ENCODE measurements around the gene EHD2. TPM values are rescaled to one million over a fixed set of nuclear protein-coding genes. Genes with fewer than 3 reads are reported as not detected.

The EHD2 gene
- total RNA-seq, 2 donors from 2014 or later, result 1.6 to 2.9 TPM

GRCh38 chr19:47750752-47751151 is 37.5 kb downstream of the EHD2 start:
- DNase-seq, result no peak
- H3K4me1 Mint-ChIP-seq (ENCODE audit: low read depth), result peaks cover 34% of the 10 kb centered on the region
- H3K9me3 Mint-ChIP-seq, result no peaks in the 10 kb centered on the region
- H3K27me3 Mint-ChIP-seq (ENCODE audit: low read depth), result no peaks in the 10 kb centered on the region
- peaks cover 6 to 33% of the 10 kb centered on the region in 2 donors for H3K36me3 Mint-ChIP-seq (ENCODE audit: insufficient read depth in 2 of 2)
- H3K27ac Mint-ChIP-seq, result no peak overlapping the region
- no peak for ATAC-seq (replicated peaks in 1 of 2)
- H3K4me3 Mint-ChIP-seq, result no peak overlapping the region

DNA sequence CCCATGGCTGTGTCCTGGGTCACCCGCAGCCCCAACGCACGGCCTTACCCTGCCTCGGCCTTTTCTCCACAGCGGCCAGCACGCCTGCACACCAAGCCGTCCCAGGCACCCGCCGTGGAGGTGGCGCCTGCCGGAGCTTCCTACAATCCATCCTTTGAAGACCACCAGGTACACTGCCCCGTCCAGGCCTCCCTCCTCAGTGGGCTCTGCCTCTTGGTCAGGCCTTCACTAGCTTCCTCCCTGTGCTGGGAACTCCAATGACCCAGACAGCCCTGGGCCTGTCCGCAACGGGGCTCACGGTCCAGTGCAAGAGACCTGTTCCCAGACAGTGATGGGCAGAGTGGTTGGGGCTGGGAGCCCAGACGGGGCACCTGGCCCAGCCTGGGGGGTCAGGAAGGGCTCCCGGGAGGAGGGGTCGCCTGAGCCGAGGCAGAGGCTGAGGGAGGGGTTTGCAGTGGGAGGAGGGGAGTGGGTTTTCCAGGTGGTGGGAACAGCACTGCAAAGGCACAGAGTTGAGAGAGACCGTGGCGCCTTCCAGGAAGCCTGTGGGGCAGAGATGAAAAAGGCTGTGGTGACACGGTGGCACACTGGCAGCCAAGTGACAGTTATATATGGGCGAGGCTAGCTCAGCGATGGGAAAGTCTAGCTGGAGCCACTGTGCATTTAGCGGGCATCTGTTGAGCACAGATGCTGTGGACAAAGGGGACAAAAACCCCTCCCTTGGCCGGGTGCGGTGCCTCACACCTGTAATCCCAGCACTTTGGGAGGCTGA is 39.4 kb downstream of the EHD2 start:
- no peaks in the 10 kb centered on the region for H3K27me3 Mint-ChIP-seq (ENCODE audit: low read depth)
- DNase-seq, result no peak
- H3K4me3 Mint-ChIP-seq, result no peak overlapping the region
- no peak overlapping the region for H3K27ac Mint-ChIP-seq
- peaks cover 22% of the 10 kb centered on the region for H3K4me1 Mint-ChIP-seq (ENCODE audit: low read depth)
- H3K9me3 Mint-ChIP-seq, result no peaks in the 10 kb centered on the region
- ATAC-seq (replicated peaks in 1 of 2), result no peak
- H3K36me3 Mint-ChIP-seq (ENCODE audit: insufficient read depth in 2 of 2), result peaks cover 6 to 37% of the 10 kb centered on the region in 2 donors

- Mint-ChIP-seq H3K36me3 (ENCODE audit: insufficient read depth in 2 of 2) (peaks cover 3 to 38% of the 10 kb centered on the region in 2 donors), H3K27me3 (ENCODE audit: low read depth) (no peaks in the 10 kb centered on the region), H3K4me3 (no peak overlapping the region), H3K9me3 (no peaks in the 10 kb centered on the region), H3K4me1 (ENCODE audit: low read depth) (peaks cover 6% of the 10 kb centered on the region), H3K27ac (no peak overlapping the region)
- peak in 1 of 2 donors; percentile 3 for ATAC-seq (replicated peaks in 1 of 2)
- DNase-seq, result no peak
These were observed 41.2 kb downstream of the EHD2 start for GRCh38 chr19:47754206-47755064.

DNA sequence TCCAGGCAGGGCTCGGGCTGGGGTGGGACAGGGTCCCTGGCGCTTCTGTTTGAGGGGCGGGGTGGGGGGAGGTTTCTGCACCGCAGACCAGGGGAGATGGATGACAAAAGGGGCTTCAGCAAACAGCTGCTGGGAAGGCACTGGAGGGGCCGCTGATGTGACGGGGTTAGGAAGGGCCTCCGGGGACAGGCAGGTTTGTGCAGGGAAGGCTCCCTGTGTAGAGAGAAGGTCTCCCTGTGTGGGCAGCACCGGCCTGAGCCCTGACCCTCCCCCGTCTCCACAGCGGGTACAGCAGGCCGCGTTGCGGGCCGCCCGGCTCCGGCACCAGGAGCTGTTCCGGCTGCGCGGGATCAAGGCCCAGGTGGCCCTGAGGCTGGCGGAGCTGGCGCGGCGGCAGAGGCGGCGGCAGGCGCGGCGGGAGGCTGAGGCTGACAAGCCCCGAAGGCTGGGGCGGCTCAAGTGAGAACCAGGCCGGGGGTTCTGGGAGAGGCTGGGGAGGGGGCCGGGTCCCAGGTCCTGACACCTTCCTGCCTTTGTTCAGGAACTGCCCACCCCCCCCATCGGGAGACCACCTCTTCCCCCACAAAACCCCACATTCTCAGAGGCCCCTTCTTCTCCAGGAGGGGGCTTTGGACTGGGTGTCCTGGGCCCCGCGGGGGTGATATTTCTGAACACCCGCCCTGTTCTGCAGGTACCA is 42.0 kb downstream of the EHD2 start:
- ATAC-seq (replicated peaks in 1 of 2) (peak in 1 of 2 donors; percentile 10), DNase-seq (no peak)
- H3K27me3 Mint-ChIP-seq (ENCODE audit: low read depth), result no peaks in the 10 kb centered on the region
- H3K4me3 Mint-ChIP-seq, result no peak overlapping the region
- H3K4me1 Mint-ChIP-seq (ENCODE audit: low read depth), result peaks cover 6% of the 10 kb centered on the region
- H3K36me3 Mint-ChIP-seq (ENCODE audit: insufficient read depth in 2 of 2), result peaks cover 3 to 36% of the 10 kb centered on the region in 2 donors
- H3K27ac Mint-ChIP-seq, result no peak overlapping the region
- no peaks in the 10 kb centered on the region for H3K9me3 Mint-ChIP-seq

- peaks cover 3 to 34% of the 10 kb centered on the region in 2 donors for H3K36me3 Mint-ChIP-seq (ENCODE audit: insufficient read depth in 2 of 2)
- H3K27ac Mint-ChIP-seq, result no peak overlapping the region
- peaks cover 6% of the 10 kb centered on the region for H3K4me1 Mint-ChIP-seq (ENCODE audit: low read depth)
- H3K27me3 Mint-ChIP-seq (ENCODE audit: low read depth), result no peaks in the 10 kb centered on the region
- H3K9me3 Mint-ChIP-seq, result no peaks in the 10 kb centered on the region
- ATAC-seq (replicated peaks in 1 of 2), result peak in 1 of 2 donors; percentile 7
- no peak overlapping the region for H3K4me3 Mint-ChIP-seq
- DNase-seq, result no peak
These were observed 42.8 kb downstream of the EHD2 start for GRCh38 chr19:47755762-47756626.

DNA sequence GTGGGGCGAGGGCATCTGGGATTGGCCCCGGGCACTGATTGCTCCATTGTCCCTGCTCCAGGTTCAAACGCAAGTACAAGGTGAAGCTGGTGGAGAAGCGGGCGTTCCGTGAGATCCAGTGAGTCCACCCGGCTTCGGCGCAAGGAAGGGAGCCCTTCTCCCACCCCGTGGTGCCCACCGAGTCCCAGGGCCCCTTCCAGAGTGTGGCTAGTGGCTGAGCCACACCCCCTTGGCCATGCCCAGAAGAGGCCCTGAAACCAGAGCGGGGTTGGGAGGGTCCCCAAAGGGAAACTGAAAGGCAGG is 43.4 kb downstream of the EHD2 start:
- Mint-ChIP-seq H3K36me3 (ENCODE audit: insufficient read depth in 2 of 2) (peaks cover 3 to 34% of the 10 kb centered on the region in 2 donors), H3K27ac (no peak overlapping the region), H3K4me3 (no peak overlapping the region), H3K4me1 (ENCODE audit: low read depth) (peaks cover 6% of the 10 kb centered on the region), H3K27me3 (ENCODE audit: low read depth) (no peaks in the 10 kb centered on the region), H3K9me3 (no peaks in the 10 kb centered on the region)
- DNase-seq (no peak), ATAC-seq (replicated peaks in 1 of 2) (no peak)

- ATAC-seq (replicated peaks in 1 of 2) (peak in 1 of 2 donors; percentile 6), DNase-seq (no peak)
- no peak overlapping the region for H3K4me3 Mint-ChIP-seq
- H3K27me3 Mint-ChIP-seq (ENCODE audit: low read depth), result no peaks in the 10 kb centered on the region
- H3K4me1 Mint-ChIP-seq (ENCODE audit: low read depth), result peaks cover 6% of the 10 kb centered on the region
- H3K9me3 Mint-ChIP-seq, result no peaks in the 10 kb centered on the region
- peaks cover 3 to 32% of the 10 kb centered on the region in 2 donors for H3K36me3 Mint-ChIP-seq (ENCODE audit: insufficient read depth in 2 of 2)
- H3K27ac Mint-ChIP-seq, result no peak overlapping the region
These were observed 43.9 kb downstream of the EHD2 start for GRCh38 chr19:47756953-47757608.

- Mint-ChIP-seq H3K27me3 (ENCODE audit: low read depth) (no peaks in the 10 kb centered on the region), H3K36me3 (ENCODE audit: insufficient read depth in 2 of 2) (peaks cover 3 to 27% of the 10 kb centered on the region in 2 donors), H3K4me1 (ENCODE audit: low read depth) (no peaks in the 10 kb centered on the region), H3K27ac (no peak overlapping the region), H3K4me3 (no peak overlapping the region), H3K9me3 (no peaks in the 10 kb centered on the region)
- ATAC-seq (replicated peaks in 1 of 2) (no peak), DNase-seq (no peak)
These were observed 44.6 kb downstream of the EHD2 start for GRCh38 chr19:47757617-47758442.

- H3K4me3 Mint-ChIP-seq, result no peak overlapping the region
These were observed 45.2 kb downstream of the EHD2 start for GRCh38 chr19:47758443-47758804.

DNA sequence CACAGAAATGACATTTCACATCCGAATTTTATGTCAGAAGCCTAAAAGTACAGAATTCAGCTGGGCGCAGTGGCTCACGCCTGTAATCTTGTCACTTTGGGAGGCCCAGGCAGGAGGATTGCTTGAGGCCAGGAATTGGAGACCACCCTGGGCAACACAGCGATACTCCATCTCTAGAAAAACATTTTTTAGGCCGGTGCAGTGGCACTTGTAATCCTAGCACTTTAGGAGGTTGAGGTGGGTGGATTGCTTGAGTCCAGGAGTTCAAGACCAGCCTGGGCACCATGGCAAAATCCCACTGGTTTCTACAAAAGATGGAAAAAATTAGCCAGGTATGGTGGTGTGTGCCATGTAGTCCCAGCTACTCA is 47.4 kb downstream of the EHD2 start:
- DNase-seq (no peak), ATAC-seq (replicated peaks in 1 of 2) (no peak)
- Mint-ChIP-seq H3K36me3 (ENCODE audit: insufficient read depth in 2 of 2) (peaks cover 3 to 16% of the 10 kb centered on the region in 2 donors), H3K4me1 (ENCODE audit: low read depth) (peaks cover 5% of the 10 kb centered on the region), H3K27ac (no peak overlapping the region), H3K4me3 (no peak overlapping the region), H3K9me3 (no peaks in the 10 kb centered on the region), H3K27me3 (ENCODE audit: low read depth) (no peaks in the 10 kb centered on the region)

More at GRCh38 chr19:47758443-47758804, 45.2 kb downstream of the EHD2 start:
- H3K27me3 Mint-ChIP-seq (ENCODE audit: low read depth), result no peaks in the 10 kb centered on the region
- no peaks in the 10 kb centered on the region for H3K4me1 Mint-ChIP-seq (ENCODE audit: low read depth)
- H3K36me3 Mint-ChIP-seq (ENCODE audit: insufficient read depth in 2 of 2), result peaks cover 3 to 22% of the 10 kb centered on the region in 2 donors
- no peak for ATAC-seq (replicated peaks in 1 of 2)
- DNase-seq, result no peak
- H3K27ac Mint-ChIP-seq, result no peak overlapping the region
- no peaks in the 10 kb centered on the region for H3K9me3 Mint-ChIP-seq

DNA sequence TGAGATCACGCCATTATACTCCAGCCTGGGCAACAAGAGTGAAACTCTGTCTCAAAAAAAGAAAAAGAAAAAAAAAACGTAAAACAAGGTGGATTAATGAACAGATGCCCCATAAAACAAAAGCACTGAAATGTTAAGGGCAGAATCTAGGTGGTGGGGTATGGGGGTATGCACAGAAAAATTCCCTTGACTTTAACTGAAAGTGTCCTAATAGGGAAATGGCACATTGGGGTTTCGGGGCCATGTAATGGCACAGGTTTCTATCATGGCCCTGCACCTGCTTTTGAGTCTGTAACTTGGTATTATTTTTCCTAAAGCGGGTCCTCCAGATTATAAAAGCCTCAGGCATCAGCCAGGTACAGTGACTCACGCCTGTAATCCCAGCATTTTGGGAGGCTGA is 48.3 kb downstream of the EHD2 start:
- Mint-ChIP-seq H3K4me3 (no peak overlapping the region), H3K36me3 (ENCODE audit: insufficient read depth in 2 of 2) (peaks cover 3 to 16% of the 10 kb centered on the region in 2 donors), H3K9me3 (no peaks in the 10 kb centered on the region), H3K4me1 (ENCODE audit: low read depth) (peaks cover 5% of the 10 kb centered on the region), H3K27me3 (ENCODE audit: low read depth) (no peaks in the 10 kb centered on the region), H3K27ac (no peak overlapping the region)
- no peak for ATAC-seq (replicated peaks in 1 of 2)
- no peak for DNase-seq
